KOPT-K1 (cell line): ENCODE measurements around the gene RAD21L1.

Experiments
- H3K27ac ChIP-seq: fragments of 200-600 bp; sonication (generic); 2 replicates; pipeline ENCODE4 v1.5.1; 2016; ENCODE audit warnings: antibody characterized with exemption, mild to moderate bottlenecking, low read depth, low read length; ENCODE audit not compliant: poor library complexity, severe bottlenecking
- H3K36me3 ChIP-seq: fragments of 200-600 bp; sonication (generic); 2 replicates; pipeline ENCODE4 v1.5.1; 2017; ENCODE audit warnings: antibody characterized with exemption, mild to moderate bottlenecking, low read length, moderate library complexity; ENCODE audit not compliant: insufficient read depth
- H3K9me3 ChIP-seq: fragments of 200-600 bp; sonication (generic); 2 replicates; pipeline ENCODE4 v1.5.1; 2017; ENCODE audit warnings: antibody characterized with exemption, low read length, mild to moderate bottlenecking; ENCODE audit not compliant: insufficient read depth, poor library complexity, severe bottlenecking

Gene RAD21L1

GRCh38 chr20:1298166-1298565, 72.3 kb downstream of the RAD21L1 start:
- no peaks in the 10 kb centered on the region; the same call in 1 of the 2 replicates for H3K36me3 ChIP-seq
- H3K27ac ChIP-seq = no peak overlapping the region
- no peaks in the 10 kb centered on the region for H3K9me3 ChIP-seq

GRCh38 chr20:1298888-1299511, 73.2 kb downstream of the RAD21L1 start:
- no peaks in the 10 kb centered on the region; the same call in 1 of the 2 replicates for H3K36me3 ChIP-seq
- no peaks in the 10 kb centered on the region for H3K9me3 ChIP-seq
- H3K27ac ChIP-seq = peak overlapping the region; percentile 89

GRCh38 chr20:1299522-1299921, 73.7 kb downstream of the RAD21L1 start:
- peak overlapping the region; percentile 89 for H3K27ac ChIP-seq
- H3K9me3 ChIP-seq = no peaks in the 10 kb centered on the region
- no peaks in the 10 kb centered on the region; the same call in 1 of the 2 replicates for H3K36me3 ChIP-seq

- H3K9me3 ChIP-seq = no peaks in the 10 kb centered on the region
- peak overlapping the region; percentile 89 for H3K27ac ChIP-seq
- H3K36me3 ChIP-seq = no peaks in the 10 kb centered on the region; the same call in 1 of the 2 replicates
These were observed 74.4 kb downstream of the RAD21L1 start for GRCh38 chr20:1300083-1300840.

GRCh38 chr20:1301031-1301529, 75.2 kb downstream of the RAD21L1 start:
- H3K9me3 ChIP-seq = no peaks in the 10 kb centered on the region
- no peaks in the 10 kb centered on the region; the same call in 1 of the 2 replicates for H3K36me3 ChIP-seq
- peak overlapping the region; percentile 89 for H3K27ac ChIP-seq

- Histone ChIP-seq H3K36me3 (no peaks in the 10 kb centered on the region; the same call in 1 of the 2 replicates), H3K9me3 (no peaks in the 10 kb centered on the region), H3K27ac (no peak overlapping the region)
These were observed 77.1 kb downstream of the RAD21L1 start for GRCh38 chr20:1302685-1303541.

GRCh38 chr20:1304710-1305515, 79.1 kb downstream of the RAD21L1 start:
- H3K9me3 ChIP-seq = no peaks in the 10 kb centered on the region
- H3K36me3 ChIP-seq = no peaks in the 10 kb centered on the region
- H3K27ac ChIP-seq = no peak overlapping the region
